ENCODE measurements around the gene RNF220. TPM values are rescaled to one million over a fixed set of nuclear protein-coding genes. Genes with fewer than 3 reads are reported as not detected.

RNF220 gene
- total RNA-seq, 1 experiment from 2014 or later, result 128 TPM

- TF ChIP-seq NFYB (CRISPR knock-in tag; conservative IDR thresholded peaks at IDR 0.05; ENCODE audit: low read depth) (no peak), GRHL2 (CRISPR knock-in tag; IDR thresholded peaks at IDR 0.05; ENCODE audit: insufficient replicate concordance, severe bottlenecking) (no peak), CREM (CRISPR knock-in tag; IDR thresholded peaks at IDR 0.05) (no peak), MYBL2 (CRISPR knock-in tag; IDR thresholded peaks at IDR 0.05) (no peak), PREB (CRISPR knock-in tag; IDR thresholded peaks at IDR 0.05; ENCODE audit: borderline replicate concordance) (no peak), HMGA2 (CRISPR knock-in tag; IDR thresholded peaks at IDR 0.05) (no peak), OVOL2 (CRISPR knock-in tag; IDR thresholded peaks at IDR 0.05; ENCODE audit: borderline replicate concordance) (no peak), ZBTB43 (CRISPR knock-in tag; IDR thresholded peaks at IDR 0.05) (no peak), TEAD4 (CRISPR knock-in tag; IDR thresholded peaks at IDR 0.05) (no peak), PRRX2 (CRISPR knock-in tag; IDR thresholded peaks at IDR 0.05) (no peak), ZNF121 (CRISPR knock-in tag; IDR thresholded peaks at IDR 0.05) (no peak), E2F1 (CRISPR knock-in tag; IDR thresholded peaks at IDR 0.05) (no peak), SMAD4 (CRISPR knock-in tag; IDR thresholded peaks at IDR 0.05) (no peak), AR (CRISPR knock-in tag; IDR thresholded peaks at IDR 0.05) (no peak), ZNF263 (CRISPR knock-in tag; IDR thresholded peaks at IDR 0.05; ENCODE audit: low read depth) (no peak), TCF7 (CRISPR knock-in tag; IDR thresholded peaks at IDR 0.05; ENCODE audit: low read depth) (no peak)
- TF ChIP-seq, protein P1, sequence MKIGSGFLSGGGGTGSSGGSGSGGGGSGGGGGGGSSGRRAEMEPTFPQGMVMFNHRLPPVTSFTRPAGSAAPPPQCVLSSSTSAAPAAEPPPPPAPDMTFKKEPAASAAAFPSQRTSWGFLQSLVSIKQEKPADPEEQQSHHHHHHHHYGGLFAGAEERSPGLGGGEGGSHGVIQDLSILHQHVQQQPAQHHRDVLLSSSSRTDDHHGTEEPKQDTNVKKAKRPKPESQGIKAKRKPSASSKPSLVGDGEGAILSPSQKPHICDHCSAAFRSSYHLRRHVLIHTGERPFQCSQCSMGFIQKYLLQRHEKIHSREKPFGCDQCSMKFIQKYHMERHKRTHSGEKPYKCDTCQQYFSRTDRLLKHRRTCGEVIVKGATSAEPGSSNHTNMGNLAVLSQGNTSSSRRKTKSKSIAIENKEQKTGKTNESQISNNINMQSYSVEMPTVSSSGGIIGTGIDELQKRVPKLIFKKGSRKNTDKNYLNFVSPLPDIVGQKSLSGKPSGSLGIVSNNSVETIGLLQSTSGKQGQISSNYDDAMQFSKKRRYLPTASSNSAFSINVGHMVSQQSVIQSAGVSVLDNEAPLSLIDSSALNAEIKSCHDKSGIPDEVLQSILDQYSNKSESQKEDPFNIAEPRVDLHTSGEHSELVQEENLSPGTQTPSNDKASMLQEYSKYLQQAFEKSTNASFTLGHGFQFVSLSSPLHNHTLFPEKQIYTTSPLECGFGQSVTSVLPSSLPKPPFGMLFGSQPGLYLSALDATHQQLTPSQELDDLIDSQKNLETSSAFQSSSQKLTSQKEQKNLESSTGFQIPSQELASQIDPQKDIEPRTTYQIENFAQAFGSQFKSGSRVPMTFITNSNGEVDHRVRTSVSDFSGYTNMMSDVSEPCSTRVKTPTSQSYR (CRISPR knock-in tag; IDR thresholded peaks at IDR 0.05), result no peak
- TF ChIP-seq, protein P2, sequence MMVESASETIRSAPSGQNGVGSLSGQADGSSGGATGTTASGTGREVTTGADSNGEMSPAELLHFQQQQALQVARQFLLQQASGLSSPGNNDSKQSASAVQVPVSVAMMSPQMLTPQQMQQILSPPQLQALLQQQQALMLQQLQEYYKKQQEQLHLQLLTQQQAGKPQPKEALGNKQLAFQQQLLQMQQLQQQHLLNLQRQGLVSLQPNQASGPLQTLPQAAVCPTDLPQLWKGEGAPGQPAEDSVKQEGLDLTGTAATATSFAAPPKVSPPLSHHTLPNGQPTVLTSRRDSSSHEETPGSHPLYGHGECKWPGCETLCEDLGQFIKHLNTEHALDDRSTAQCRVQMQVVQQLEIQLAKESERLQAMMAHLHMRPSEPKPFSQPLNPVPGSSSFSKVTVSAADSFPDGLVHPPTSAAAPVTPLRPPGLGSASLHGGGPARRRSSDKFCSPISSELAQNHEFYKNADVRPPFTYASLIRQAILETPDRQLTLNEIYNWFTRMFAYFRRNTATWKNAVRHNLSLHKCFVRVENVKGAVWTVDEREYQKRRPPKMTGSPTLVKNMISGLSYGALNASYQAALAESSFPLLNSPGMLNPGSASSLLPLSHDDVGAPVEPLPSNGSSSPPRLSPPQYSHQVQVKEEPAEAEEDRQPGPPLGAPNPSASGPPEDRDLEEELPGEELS (CRISPR knock-in tag; IDR thresholded peaks at IDR 0.05), result no peak
- TF ChIP-seq, protein P3, sequence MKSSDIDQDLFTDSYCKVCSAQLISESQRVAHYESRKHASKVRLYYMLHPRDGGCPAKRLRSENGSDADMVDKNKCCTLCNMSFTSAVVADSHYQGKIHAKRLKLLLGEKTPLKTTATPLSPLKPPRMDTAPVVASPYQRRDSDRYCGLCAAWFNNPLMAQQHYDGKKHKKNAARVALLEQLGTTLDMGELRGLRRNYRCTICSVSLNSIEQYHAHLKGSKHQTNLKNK (CRISPR knock-in tag; IDR thresholded peaks at IDR 0.05), result no peak
- H3K4me3 Mint-ChIP-seq, result no peak overlapping the region
- ChIA-PET POLR2A (interaction anchor here (1.1 kb wide), 1 partner anchor 20 kb away, joined by 3 read pairs; no protein-coding TSS in a partner anchor), CTCF (no interaction called here)
- no peak for ATAC-seq
- no peaks in the 10 kb centered on the region for H3K36me3 Mint-ChIP-seq
- peak overlapping the region; percentile 54; the same call in 1 of the 2 replicates for H3K27ac Mint-ChIP-seq
- DNase-seq (ENCODE audit: low spot score), result no peak
- no peaks in the 10 kb centered on the region for H3K9me3 Mint-ChIP-seq
- no peaks in the 10 kb centered on the region for H3K27me3 Mint-ChIP-seq (ENCODE audit: low read depth)
- H3K4me1 Mint-ChIP-seq, result peaks cover 35% of the 10 kb centered on the region
Measured at GRCh38 chr1:44481701-44482100, 76.6 kb downstream of the RNF220 start.

Data from WTC11 (cell line).